ENCODE results near the gene IL17RC.

GRCh38 chr3:9916734-9917680 lies at the start of gene IL17RC:
- TF ChIP-seq CTCF (IDR thresholded peaks at IDR 0.05; ENCODE audit: low read depth, low read length, poor library complexity, severe bottlenecking) (no peak), EZH2phosphoT487 (IDR thresholded peaks at IDR 0.05; ENCODE audit: borderline replicate concordance, low read length) (no peak)
